B cell (primary cell): ENCODE data around the gene PGAP3.

Experiments used
- CTCF ChIP-seq: fragments of 200-600 bp; IDR thresholded peaks from one replicate; pipeline ENCODE4 v1.8.0; 2022; ENCODE audit warnings: antibody characterized with exemption, mild to moderate bottlenecking
- EZH2 ChIP-seq: IDR thresholded peaks from 2 replicates; pipeline ENCODE4 v1.6.1; 2012; ENCODE audit warnings: borderline replicate concordance, low read depth, mild to moderate bottlenecking, moderate library complexity, low read length; ENCODE audit not compliant: insufficient read depth, poor library complexity, severe bottlenecking

GRCh38 chr17:39633570-39634183 lies 54.2 kb downstream of the PGAP3 start:
- no peak for TF ChIP-seq CTCF
- TF ChIP-seq EZH2 = no peak
